Retinal pigment epithelial cell (primary cell): ENCODE measurements around the gene TBC1D9.

Experiments
- DNase-seq: peaks from one replicate; pipeline ENCODE4 v3.0.0-alpha.2; 2010; ENCODE audit warnings: low read depth
- H3K4me3 ChIP-seq: 2 replicates; pipeline ENCODE4 v1.5.1; 2011; ENCODE audit warnings: mild to moderate bottlenecking, low read length, control low read depth, moderate library complexity
- CTCF ChIP-seq: conservative IDR thresholded peaks from 2 replicates; pipeline ENCODE4 v1.5.1; 2011; ENCODE audit warnings: low read depth, low read length, control low read depth, inconsistent platforms

Gene TBC1D9

DNA sequence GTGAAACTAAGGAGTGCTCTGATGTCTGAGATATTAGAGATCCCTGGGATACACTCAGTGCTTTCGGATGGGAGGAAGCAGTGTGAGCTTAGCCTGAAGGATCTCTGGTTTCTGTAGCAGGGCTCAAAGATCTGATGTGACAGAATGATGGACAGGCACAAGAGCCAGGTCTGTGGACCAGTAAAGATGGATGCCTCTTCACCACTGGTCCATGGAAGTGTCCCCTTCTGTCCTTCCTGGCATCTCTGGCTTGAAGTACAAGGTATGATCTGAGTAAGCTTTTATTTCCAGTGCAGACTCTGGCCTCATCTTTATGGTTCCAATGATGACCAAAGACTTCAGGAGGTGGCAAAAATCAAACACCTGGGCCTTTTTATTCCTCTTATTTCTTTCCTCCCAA is 88.1 kb downstream of the TBC1D9 start:
- DNase-seq = no peak
- no peak overlapping the region for H3K4me3 ChIP-seq
- no peak for TF ChIP-seq CTCF

- no peak for DNase-seq
- TF ChIP-seq CTCF = no peak
- H3K4me3 ChIP-seq = no peak overlapping the region
Observed at GRCh38 chr4:140666889-140667614, 89.1 kb downstream of the TBC1D9 start.

GRCh38 chr4:140662082-140662869 is 93.9 kb downstream of the TBC1D9 start:
- no peak for TF ChIP-seq CTCF

DNA sequence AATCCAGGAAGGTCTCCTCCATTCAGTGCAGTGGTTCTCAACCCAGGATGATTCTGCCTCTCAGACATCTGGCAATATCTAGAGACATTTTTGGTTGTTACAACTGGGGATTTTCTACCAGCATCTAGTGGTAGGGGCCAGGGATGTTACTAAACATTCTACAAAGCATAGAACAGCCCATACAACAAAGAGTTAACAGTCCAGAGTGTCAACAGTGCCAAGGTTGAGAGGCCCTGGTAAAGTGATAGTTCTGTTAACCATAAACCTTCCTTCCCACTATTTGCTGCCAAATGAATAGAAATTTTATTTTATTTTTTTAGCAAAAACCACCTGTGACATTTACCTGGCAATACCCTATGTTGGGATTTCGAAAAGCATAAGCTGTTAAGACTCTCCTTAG is 94.6 kb downstream of the TBC1D9 start:
- no peak for DNase-seq
- no peak for TF ChIP-seq CTCF
- no peak overlapping the region for H3K4me3 ChIP-seq

More at GRCh38 chr4:140662082-140662869, 93.9 kb downstream of the TBC1D9 start:
- no peak for DNase-seq
- H3K4me3 ChIP-seq = no peak overlapping the region

GRCh38 chr4:140659943-140660700 is 96.1 kb downstream of the TBC1D9 start:
- no peak for DNase-seq
- H3K4me3 ChIP-seq = no peak overlapping the region
- no peak for TF ChIP-seq CTCF

- no peak overlapping the region for H3K4me3 ChIP-seq
- TF ChIP-seq CTCF = no peak
- no peak for DNase-seq
Observed at GRCh38 chr4:140654495-140654814, 101.7 kb downstream of the TBC1D9 start.
